H1 (cell line): Measurements from ENCODE around the gene FOXI1. TPM values are rescaled to one million over a fixed set of nuclear protein-coding genes. Genes with fewer than 3 reads are reported as not detected.

ENCODE experiments used
- CTCF ChIA-PET: fragments of 300-600 bp; sonication (Branson Sonifier 250); formaldehyde crosslinking; loops from one replicate; lab custom pipeline; 2021; ENCODE audit not compliant: partially characterized antibody; lab: Charles Lee
- POLR2A ChIA-PET: fragments of 300-600 bp; sonication (Branson Sonifier 250); formaldehyde crosslinking; loops from one replicate; lab custom pipeline; 2021; ENCODE audit warnings: inconsistent platforms; ENCODE audit not compliant: partially characterized antibody; lab: Charles Lee
- DNase-seq, 2 experiments: peaks; one replicate each; pipeline versions ENCODE4 v3.0.0 to v3.0.0-alpha.2; 2010 to 2022; ENCODE audit warnings: low spot score in 2 of 2, low read depth in 1 of 2, mixed read lengths in 1 of 2
- FAIRE-seq: peaks from 2 replicates; lab custom pipeline; 2011; peaks lifted over from hg19 to GRCh38; lab: Jason Lieb, UNC
- H2AFZ ChIP-seq: 2 replicates; pipeline ENCODE4 v1.8.1; 2012; ENCODE audit warnings: low read length, inconsistent platforms
- H2AK5ac ChIP-seq: 2 replicates; pipeline ENCODE4 v1.6.1; 2013; ENCODE audit warnings: low read depth, low read length
- H2BK120ac ChIP-seq: replicated peaks from 2 replicates; pipeline ENCODE3; 2013; ENCODE audit warnings: low read depth, low read length, inconsistent platforms
- H2BK12ac ChIP-seq: 2 replicates; pipeline ENCODE4 v1.6.1; 2013; ENCODE audit warnings: low read depth, low read length
- H2BK15ac ChIP-seq: 2 replicates; pipeline ENCODE4 v1.6.1; 2013; ENCODE audit warnings: low read length
- H2BK20ac ChIP-seq: 2 replicates; pipeline ENCODE4 v1.6.1; 2013; ENCODE audit warnings: low read length
- H2BK5ac ChIP-seq: 2 replicates; pipeline ENCODE4 v1.6.1; 2013; ENCODE audit warnings: low read depth, low read length
- H3K14ac ChIP-seq: 2 replicates; pipeline ENCODE4 v1.6.1; 2013; ENCODE audit warnings: inconsistent platforms; ENCODE audit not compliant: insufficient read length
- H3K18ac ChIP-seq: 2 replicates; pipeline ENCODE4 v1.6.1; 2013; ENCODE audit warnings: low read length; ENCODE audit errors: extremely low read depth
- H3K23ac ChIP-seq: 2 replicates; pipeline ENCODE4 v1.6.1; 2013; ENCODE audit warnings: inconsistent platforms; ENCODE audit not compliant: insufficient read length
- H3K23me2 ChIP-seq: 2 replicates; pipeline ENCODE4 v1.6.1; 2013; ENCODE audit warnings: low read depth, low read length
- H3K27ac ChIP-seq: 2 replicates; pipeline ENCODE4 v1.6.1; 2011; ENCODE audit warnings: low read depth, low read length, inconsistent platforms
- H3K27me3 ChIP-seq, 4 experiments: replicated peaks in 1 of 4; 1 replicate in 1 of 4; 2 replicates in 3 of 4; pipeline versions ENCODE4 v1.6.1 to v1.8.1; 2011 to 2013; ENCODE audit warnings: low read length in 3 of 4, mild to moderate bottlenecking in 3 of 4, inconsistent platforms in 2 of 4, mixed read lengths in 2 of 4, moderate library complexity in 1 of 4; ENCODE audit not compliant: control insufficient read depth in 3 of 4, insufficient read depth in 3 of 4; ENCODE audit errors: extremely low read depth in 1 of 4
- H3K36me3 ChIP-seq, 4 experiments: 2 replicates each; pipeline versions ENCODE4 v1.6.1 to v1.8.1; 2011 to 2013; ENCODE audit warnings: mild to moderate bottlenecking in 4 of 4, low read length in 3 of 4, moderate library complexity in 2 of 4, control low read depth in 1 of 4, inconsistent platforms in 1 of 4; ENCODE audit not compliant: insufficient read depth in 4 of 4, control insufficient read depth in 2 of 4
- H3K4ac ChIP-seq: replicated peaks from 2 replicates; pipeline ENCODE3; 2013; ENCODE audit warnings: low read length, low read depth, mixed read lengths, inconsistent platforms; ENCODE audit not compliant: insufficient read length
- H3K4me1 ChIP-seq, 4 experiments: replicated peaks in 1 of 4; 1 replicate in 1 of 4; 2 replicates in 3 of 4; pipeline versions ENCODE4 v1.6.1 to v1.8.1; 2011 to 2013; ENCODE audit warnings: low read length in 3 of 4, inconsistent platforms in 2 of 4, mixed read lengths in 1 of 4; ENCODE audit not compliant: insufficient read depth in 4 of 4, control insufficient read depth in 3 of 4
- H3K4me2 ChIP-seq, 2 experiments: 2 replicates each; pipeline versions ENCODE4 v1.6.1 to v1.8.1; 2011 to 2013; ENCODE audit warnings: low read depth in 2 of 2, low read length in 2 of 2, control low read depth in 1 of 2, inconsistent platforms in 1 of 2, mild to moderate bottlenecking in 1 of 2; ENCODE audit not compliant: insufficient read depth in 1 of 2
- H3K4me3 ChIP-seq, 4 experiments: fragments of 200-600, 300-600 bp in 1 of 4; sonication (generic), shearing (Covaris generic), sonication (Bioruptor Twin) in 1 of 4; 2 replicates each; pipeline versions ENCODE4 v1.5.1 to v1.8.1; 2011 to 2016; ENCODE audit warnings: low read length in 4 of 4, low read depth in 3 of 4, control low read depth in 2 of 4, inconsistent platforms in 2 of 4, mild to moderate bottlenecking in 2 of 4, mixed read lengths in 1 of 4, moderate library complexity in 1 of 4; ENCODE audit not compliant: insufficient read depth in 2 of 4; ENCODE audit errors: extremely low read depth in 1 of 4
- H3K56ac ChIP-seq: replicated peaks from 2 replicates; pipeline ENCODE3; 2013; ENCODE audit warnings: low read depth, mild to moderate bottlenecking, mixed read lengths, low read length, inconsistent platforms; ENCODE audit not compliant: insufficient read length
- H3K79me1 ChIP-seq: 2 replicates; pipeline ENCODE4 v1.6.1; 2013; ENCODE audit warnings: low read depth, low read length, control low read depth
- H3K79me2 ChIP-seq, 2 experiments: 2 replicates each; pipeline versions ENCODE4 v1.6.1 to v1.8.1; 2012 to 2013; ENCODE audit warnings: low read length in 2 of 2, mild to moderate bottlenecking in 2 of 2, inconsistent platforms in 1 of 2; ENCODE audit not compliant: insufficient read depth in 2 of 2, control insufficient read depth in 1 of 2
- H3K9ac ChIP-seq, 4 experiments: replicated peaks in 1 of 4; 1 replicate in 1 of 4; 2 replicates in 3 of 4; pipeline versions ENCODE4 v1.6.1 to v1.8.1; 2011 to 2013; ENCODE audit warnings: low read depth in 3 of 4, low read length in 3 of 4, control low read depth in 2 of 4, mild to moderate bottlenecking in 2 of 4, moderate library complexity in 2 of 4, inconsistent platforms in 1 of 4; ENCODE audit errors: extremely low read depth in 1 of 4
- H3K9me3 ChIP-seq, 2 experiments: 2 replicates each; pipeline versions ENCODE4 v1.6.1 to v1.8.1; 2012 to 2013; ENCODE audit warnings: mild to moderate bottlenecking in 2 of 2, moderate library complexity in 2 of 2, control low read depth in 1 of 2, inconsistent platforms in 1 of 2, low read depth in 1 of 2, low read length in 1 of 2, mixed read lengths in 1 of 2; ENCODE audit not compliant: insufficient read depth in 2 of 2
- H4K20me1 ChIP-seq, 2 experiments: replicated peaks in 1 of 2; 2 replicates each; pipeline versions ENCODE3 to v1.8.1; 2011 to 2013; ENCODE audit warnings: inconsistent platforms in 2 of 2, low read length in 2 of 2, mild to moderate bottlenecking in 1 of 2; ENCODE audit not compliant: insufficient read depth in 2 of 2, control insufficient read depth in 1 of 2
- H4K5ac ChIP-seq: 2 replicates; pipeline ENCODE4 v1.6.1; 2013; ENCODE audit warnings: low read length, low read depth, mixed read lengths, inconsistent platforms; ENCODE audit not compliant: insufficient read length
- H4K8ac ChIP-seq: 2 replicates; pipeline ENCODE4 v1.8.0; 2013; ENCODE audit warnings: mild to moderate bottlenecking, moderate library complexity, low read length, inconsistent platforms; ENCODE audit not compliant: insufficient read depth; ENCODE audit errors: extremely low read depth
- H4K91ac ChIP-seq: replicated peaks from 2 replicates; pipeline ENCODE3; 2013; ENCODE audit warnings: low read length, mixed read lengths, inconsistent platforms; ENCODE audit not compliant: insufficient read length
- GTF2F1 ChIP-seq: IDR thresholded peaks from 2 replicates; pipeline ENCODE4 v1.6.1; 2012; ENCODE audit warnings: low read depth, low read length, improper control_type of control experiment, borderline replicate concordance
- KDM5A ChIP-seq: fragments of 200-600 bp; IDR thresholded peaks from 2 replicates; pipeline ENCODE4 v1.7.1; 2012; ENCODE audit warnings: mild to moderate bottlenecking, low read length, inconsistent platforms, mixed read lengths
- WGBS, 2 experiments: shearing (Covaris generic) in 1 of 2; methylation state at CpG; one replicate each; pipeline versions ENCODE4 v1.1.6 to v1.1.7; 2013 to 2015; ENCODE audit warnings: low lambda C conversion rate in 2 of 2, mixed read lengths in 2 of 2, inconsistent platforms in 1 of 2, low coverage in 1 of 2, missing lambda C conversion rate in 1 of 2; ENCODE audit not compliant: insufficient replicate concordance in 2 of 2, insufficient coverage in 1 of 2, insufficient read length in 1 of 2; ENCODE audit errors: extremely low coverage in 1 of 2, missing lambda C conversion rate in 1 of 2; 5-methylcytosine and 5-hydroxymethylcytosine counted together
- polyA plus RNA-seq, 7 experiments: library from polyadenylated mRNA; depleted of rRNA in 3 of 7; stranded (reverse) in 5 of 7; unstranded in 2 of 7; fragments of >200 nt in 5 of 7; fragments of 200-250 nt in 2 of 7; gene quantifications; 1 replicate in 5 of 7; 2 replicates in 1 of 7; 4 replicates in 1 of 7; pipeline versions ENCODE4 v1.2.1 to v1.2.3, GENCODE V29; 2011 to 2013; ENCODE audit warnings: missing spikeins in 2 of 7, mixed read lengths in 2 of 7
- total RNA-seq: library from RNA; stranded (reverse); fragmentation: NEBNext Ultra II Directional; extraction: Animal tissue kit (Norgen Biotek cat#: 25700); gene quantifications from 2 replicates; pipeline ENCODE4 v1.2.1, GENCODE V29; 2021

The FOXI1 gene
- total and polyA plus RNA-seq, 2 of the 8 experiments (the other 6 are each of a cell fraction or from before 2014, with no cell fraction given) = not detected

- Histone ChIP-seq H4K5ac (no peak overlapping the region), H3K4me3 (no peak overlapping the region), H3K9ac (no peak overlapping the region), H3K36me3 (no peaks in the 10 kb centered on the region), H3K27ac (no peak overlapping the region), H2BK12ac (0 out of 2 replicates have a peak overlapping the region, but pooled peaks have one; percentile 3), H4K91ac (no peak overlapping the region), H2BK5ac (no peak overlapping the region), H3K23ac (no peak overlapping the region), H2BK15ac (no peak overlapping the region), H3K18ac (no peak overlapping the region), H3K79me2 (no peaks in the 10 kb centered on the region), H3K79me1 (no peaks in the 10 kb centered on the region), H3K14ac (no peak overlapping the region), H3K9me3 (no peaks in the 10 kb centered on the region), H4K8ac (no peak overlapping the region), H2AK5ac (no peak overlapping the region), H3K4ac (no peak overlapping the region), H2BK20ac (no peak overlapping the region), H3K4me2 (no peak overlapping the region), H3K23me2 (no peaks in the 10 kb centered on the region), H2BK120ac (no peak overlapping the region), H4K20me1 (no peaks in the 10 kb centered on the region), H2AFZ (no peak overlapping the region), H3K4me1 (peaks cover 0 to 5% (median 3%) of the 10 kb centered on the region in 4 experiments; a peak in 4 of 7 replicates), H3K27me3 (no peaks in the 10 kb centered on the region; a peak in 1 of 7 replicates), H3K56ac (no peak overlapping the region)
- POLR2A ChIA-PET = no interaction called here
- DNase-seq (peak in 1 of 2 experiments; percentile 22), FAIRE-seq (no peak)
- CTCF ChIA-PET = interaction anchor here (0.5 kb wide), 1 partner anchor 604 kb away, joined by 3 read pairs; no protein-coding TSS in a partner anchor
- 90% methylated on average over 12 of the region's 12 CpGs; no CpG with 5 or more reads in 1 of the 2 experiments for WGBS, 2 experiments
- no peak for TF ChIP-seq KDM5A
- TF ChIP-seq GTF2F1 = no peak
Measured at GRCh38 chr5:170147051-170147752, 41.5 kb downstream of the FOXI1 start.
